ENCODE results near the gene SLFN11.

DNA sequence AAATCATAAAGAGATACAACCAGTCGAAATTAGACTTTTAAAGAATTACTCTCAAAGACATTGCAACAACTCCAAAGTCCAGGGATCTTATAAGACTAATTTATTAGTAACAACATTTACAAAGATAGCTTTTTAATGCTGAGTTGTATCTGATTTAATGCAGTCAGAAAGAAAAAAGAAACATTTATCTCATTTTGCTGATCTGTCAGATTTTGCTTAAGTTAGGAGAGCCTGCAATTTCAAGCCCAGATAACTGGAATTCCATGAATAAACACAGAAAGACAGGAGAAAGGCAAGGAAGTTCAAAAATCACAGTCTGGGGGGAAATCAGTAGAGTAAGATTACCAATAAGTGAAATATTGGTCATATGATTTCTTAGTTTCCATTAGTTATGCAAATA, 22.9 kb downstream of the SLFN11 start:
- TF ChIP-seq POLR2A (IDR thresholded peaks at IDR 0.05; ENCODE audit: low read length) (no peak), GATA1 (IDR thresholded peaks at IDR 0.05; ENCODE audit: low read depth, low read length) (no peak)
